ENCODE measurements around the gene FOXN3.

FOXN3 gene

DNA sequence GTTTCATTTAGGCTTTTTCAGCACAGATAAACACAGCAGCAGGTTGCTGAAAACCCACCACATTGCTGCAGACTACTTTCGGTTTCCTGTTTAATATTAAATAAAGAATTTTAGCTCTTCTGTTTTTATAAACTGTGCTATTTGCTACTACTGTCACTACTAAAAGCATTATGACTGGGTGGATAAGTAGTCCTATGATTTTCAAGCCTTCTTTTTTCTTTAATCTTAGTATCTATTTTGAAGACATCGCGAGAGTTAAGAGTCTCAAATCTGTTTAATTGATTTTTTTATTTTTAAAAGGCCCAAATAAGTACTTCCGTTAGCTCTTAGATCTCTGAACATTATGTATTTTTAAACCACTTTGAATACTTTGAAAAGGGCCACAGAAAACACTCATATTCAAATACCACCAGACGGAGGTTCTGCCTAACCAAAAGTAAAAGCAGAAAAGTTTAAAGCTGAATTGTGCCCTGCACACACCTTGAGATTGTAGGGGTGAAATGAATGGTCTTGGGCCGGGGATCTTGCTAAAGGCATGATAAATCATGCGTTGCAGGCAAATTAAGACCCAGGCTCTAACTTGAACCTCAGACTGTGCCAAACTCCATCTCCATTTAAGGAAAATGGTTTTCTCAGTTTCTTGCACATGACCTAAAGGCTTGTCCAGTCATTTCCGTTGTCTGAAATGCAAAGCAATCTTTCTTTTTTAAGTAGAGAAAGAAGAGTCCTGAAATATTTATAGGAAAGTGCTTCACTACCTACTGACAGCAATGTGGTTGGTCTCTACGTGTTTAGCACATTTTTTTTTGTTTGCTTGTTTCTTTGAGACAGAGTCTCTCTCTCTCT is 13.6 kb upstream of the FOXN3 start:
- DNase-seq, result no peak

DNA sequence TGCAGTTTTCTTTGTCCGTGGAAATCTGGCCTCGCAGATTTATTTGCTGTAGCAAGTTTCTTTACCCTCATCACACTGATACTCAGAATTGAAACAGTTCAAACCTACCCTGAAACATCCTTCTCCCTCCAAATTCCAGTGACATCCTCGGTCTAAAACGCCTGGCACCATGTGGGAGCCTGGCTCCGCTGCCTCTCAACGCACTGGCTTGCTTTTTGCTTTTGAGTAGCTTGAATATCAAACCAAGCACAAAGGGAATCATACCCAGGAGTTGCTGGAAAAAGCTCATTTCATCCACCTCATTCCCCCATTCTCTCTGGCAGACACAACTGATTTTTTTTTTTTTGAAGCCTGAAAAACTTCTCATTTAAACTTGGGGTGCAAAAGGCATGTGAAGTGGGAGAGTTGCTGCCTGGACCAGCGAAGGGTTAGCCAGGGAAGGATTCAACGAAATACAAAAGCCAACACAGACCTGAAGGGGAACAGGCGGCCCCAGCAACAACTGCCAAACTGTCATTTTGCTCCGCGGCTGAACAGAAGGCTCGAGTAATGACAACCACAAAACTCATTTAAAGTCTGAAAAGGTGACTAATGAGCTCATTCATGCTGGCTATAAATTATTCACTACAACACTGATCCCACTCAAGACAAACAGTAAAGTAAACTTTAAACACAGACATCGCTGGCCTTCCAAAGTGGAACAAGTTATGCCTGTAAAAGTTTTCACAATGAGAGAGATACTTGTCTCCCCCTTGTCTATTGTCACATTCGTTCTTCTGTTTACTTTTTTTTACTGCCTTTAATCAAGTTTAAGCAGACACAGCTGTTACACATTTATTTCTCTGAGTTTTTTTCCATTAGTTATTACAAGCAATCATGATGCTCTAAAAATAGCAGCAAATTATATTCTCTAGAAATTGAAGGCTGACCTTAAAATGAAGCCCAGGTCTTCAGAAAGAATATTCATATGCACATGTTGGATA is 12.5 kb upstream of the FOXN3 start:
- peak; percentile 88 for DNase-seq

DNA sequence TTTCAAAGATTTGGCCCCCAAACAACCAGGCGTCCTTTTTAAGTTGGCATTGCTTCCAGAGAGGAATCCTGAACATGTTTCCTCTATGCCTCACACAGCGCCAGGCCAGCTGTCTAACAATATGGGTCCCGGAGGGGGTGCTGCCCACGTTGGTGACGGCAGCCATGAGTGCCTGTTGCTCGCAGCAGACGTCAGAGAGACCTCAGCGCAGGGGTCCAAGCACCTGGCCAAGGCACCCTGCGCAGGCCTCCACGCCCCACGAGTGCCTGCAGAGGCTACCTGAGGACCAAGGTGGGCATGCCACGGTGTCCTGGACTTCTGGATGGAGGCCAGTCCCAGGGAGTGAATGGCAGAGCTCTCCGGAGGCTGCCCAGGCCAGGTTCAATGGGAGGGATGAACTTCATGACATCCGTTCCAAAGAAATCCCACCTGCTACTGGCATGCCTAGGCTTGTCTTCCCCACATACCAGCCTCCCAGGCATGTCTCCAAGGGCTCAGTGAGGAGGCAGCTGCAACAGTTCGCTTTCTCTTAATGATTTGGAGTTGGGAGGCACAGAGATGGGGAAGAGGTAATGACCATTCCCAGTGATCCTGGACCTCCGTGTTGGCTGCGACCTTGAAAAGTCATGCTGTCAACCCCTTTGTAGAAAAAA is 11.6 kb upstream of the FOXN3 start:
- DNase-seq, result peak; percentile 82

DNA sequence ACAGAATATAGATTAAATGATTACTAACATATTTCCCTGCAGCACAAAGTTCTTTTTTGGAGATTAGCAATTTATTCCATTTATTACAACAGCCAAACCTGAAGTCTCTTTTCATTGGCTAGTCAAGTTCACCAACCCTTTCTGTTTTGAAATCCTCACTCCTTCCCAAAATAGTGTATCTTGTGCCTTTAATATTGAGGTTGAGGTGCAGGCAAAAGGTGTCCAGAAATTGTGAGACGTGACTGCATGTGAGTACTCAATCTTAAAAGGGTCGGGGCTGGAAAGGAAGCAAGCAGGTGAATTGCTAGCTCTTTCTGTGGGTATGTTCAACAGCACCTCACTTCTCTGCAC is 11.1 kb upstream of the FOXN3 start:
- DNase-seq, result no peak

DNA sequence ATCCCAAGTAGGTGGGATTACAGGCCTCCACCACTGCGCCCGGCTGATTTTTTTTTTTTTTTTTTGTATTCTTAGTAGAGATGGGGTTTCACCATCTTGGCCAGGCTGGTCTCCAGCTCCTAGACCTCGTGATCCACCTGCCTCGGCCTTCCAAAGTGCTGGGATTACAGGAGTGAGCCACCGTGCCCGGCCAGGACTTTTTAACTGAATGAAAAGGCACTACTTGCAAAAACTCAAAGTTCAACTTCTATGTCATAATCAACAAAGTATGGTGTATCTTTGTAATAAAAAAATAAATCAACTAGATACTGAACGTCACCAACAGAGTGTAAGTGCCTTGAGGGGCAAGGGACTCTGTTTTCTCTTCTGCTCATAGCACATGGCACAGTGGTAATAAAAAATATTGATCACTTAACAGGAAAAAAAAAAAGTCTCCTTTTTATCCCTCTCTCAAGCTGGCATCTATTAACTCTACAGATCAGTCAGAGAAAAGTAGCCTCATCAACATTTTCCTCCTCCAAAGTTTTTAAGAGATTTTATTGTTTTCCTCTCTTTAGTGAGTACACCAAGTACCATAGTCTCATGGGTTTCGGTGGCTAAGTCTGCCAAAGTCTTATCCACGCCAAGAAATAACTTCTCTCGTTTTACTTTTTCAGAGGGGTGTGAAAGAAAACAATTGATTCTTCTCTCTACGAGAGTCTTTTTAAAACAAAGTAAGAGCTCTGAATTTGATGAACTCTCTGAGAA is 10.6 kb upstream of the FOXN3 start:
- DNase-seq, result no peak

DNA sequence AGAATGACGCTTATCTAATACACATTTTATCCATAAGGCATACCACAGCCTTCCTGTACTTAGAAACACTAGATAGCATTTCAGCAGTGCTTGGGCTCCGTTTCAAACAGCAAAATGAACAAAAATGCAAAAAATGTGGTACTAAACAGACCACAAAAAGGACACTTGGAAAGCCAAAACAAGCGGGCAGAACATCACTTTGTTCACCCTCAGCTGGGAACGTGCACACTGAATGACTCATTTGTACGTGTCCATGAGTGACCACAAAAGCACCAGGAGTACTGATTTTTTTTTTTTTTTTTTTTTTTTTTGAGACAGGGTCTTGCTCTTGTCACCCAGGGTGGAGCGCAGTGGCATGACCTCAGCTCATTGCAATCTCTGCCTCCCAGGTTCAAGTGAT is 8.9 kb upstream of the FOXN3 start:
- DNase-seq, result no peak

DNA sequence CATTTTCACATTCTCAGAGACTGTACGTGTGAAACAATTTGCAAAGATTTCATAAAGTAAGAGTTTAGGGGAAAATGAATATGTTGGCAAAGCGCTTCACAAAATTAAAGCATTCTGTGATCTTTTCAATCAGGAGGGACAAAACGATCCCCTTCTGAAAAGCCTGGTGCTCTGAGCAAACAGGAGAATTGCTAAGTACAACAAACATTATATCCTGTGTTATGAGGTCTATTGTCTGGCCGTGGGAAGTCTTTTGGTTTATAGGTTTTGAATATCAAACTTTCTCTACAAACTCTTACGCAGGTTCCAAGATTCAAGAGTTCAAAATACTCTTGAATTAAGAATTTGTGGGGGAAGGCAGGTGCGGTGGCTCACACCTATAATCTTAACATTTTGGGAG is 7.2 kb upstream of the FOXN3 start:
- DNase-seq, result peak; percentile 42

DNA sequence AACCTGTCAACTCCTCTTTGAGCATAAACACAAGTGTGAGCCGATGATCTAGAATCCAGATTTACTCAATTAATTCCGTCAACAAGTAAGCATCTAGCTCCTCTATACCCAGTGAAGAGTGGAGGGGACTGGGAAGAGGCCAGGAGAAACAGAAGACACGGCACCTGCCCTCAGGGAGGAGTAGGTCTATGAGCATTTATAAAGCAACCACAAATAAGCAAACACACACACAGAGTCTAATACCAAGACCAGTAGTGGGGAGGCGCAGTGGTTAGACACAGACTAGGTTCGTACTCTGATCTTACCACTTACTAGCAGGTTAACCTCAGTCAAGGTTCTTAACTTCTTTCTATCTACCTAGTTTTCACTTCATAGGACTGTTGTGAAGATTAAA is 5.9 kb upstream of the FOXN3 start:
- no peak for DNase-seq

DNA sequence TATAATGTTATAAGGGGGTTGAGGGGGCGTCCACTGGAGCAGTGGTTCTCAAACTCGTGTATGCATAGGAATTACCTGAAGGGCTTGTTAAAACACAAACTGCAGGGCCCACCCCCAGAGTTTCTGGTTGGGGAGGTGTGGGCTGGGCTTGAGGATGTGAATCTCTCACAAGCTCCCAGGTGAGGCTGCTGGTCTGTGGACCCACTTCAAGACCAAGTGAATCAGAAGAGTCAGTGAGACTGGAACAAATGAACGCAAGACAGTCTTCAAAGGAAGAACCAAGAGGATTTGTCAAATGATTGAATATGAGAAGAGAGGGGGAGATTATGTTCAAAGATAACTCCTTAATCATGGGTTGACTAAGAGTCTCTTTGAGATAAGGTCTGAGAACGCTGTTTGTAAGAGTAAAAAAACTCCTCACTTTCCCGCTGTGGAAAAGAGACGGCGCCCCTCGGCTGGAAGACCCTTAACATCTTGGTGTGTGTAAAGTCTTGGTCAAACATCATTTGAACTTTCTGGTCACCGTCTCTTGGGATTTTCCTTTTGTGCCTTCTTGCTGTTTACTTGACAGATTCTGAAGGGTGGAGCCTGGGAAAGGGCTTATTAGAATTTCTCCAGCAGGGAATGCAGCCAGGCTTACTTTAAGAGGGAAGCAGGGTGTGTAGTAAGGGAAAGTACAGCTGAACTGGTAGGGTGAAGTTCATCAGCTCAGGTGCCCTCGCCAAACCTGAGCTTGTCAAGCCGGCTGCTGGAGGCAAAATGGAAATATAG is 5.3 kb upstream of the FOXN3 start:
- no peak for DNase-seq

DNA sequence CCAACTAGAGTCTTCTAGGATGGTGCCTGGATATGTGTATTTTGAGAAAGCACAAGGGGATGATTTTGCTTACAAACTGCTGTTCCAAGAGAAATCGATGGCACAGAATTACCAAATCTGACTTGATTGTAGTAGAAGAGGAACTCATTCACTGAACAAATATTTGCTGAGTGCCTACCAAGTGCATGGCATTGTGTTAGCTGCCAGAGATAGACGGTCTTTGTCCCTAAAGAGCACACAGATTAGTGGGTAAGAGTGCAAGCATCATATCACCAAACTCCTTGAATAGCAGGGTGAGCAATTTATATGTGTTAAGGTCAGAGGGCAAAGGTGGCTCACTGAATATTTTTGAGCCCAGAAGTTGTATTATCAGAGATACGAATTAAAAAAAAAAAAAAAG is 3.5 kb upstream of the FOXN3 start:
- DNase-seq, result peak; percentile 86

DNA sequence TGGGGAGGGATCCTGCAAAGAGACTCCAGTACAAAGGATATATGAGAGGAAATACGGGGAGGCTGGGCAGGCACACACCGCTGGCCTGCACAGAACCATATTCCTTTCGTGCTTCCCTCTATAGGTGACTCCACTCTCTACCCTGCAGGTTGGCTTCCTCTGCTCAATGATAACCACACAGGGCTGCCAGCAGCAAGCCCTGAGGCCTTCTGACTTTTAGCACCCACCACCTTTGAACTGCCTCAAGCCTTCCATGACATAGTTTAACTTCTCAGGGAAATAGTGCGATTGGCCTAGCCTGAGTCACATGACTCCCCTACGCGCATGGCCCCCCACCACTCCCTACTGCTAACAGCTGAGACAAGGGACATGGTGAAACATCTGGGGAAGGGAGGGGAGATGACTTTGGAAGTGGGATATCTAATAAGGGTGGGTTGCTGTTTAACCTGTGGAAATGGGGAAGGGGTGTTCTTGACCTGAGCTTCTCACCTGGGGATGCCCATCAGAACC is 3.0 kb upstream of the FOXN3 start:
- no peak for DNase-seq

DNA sequence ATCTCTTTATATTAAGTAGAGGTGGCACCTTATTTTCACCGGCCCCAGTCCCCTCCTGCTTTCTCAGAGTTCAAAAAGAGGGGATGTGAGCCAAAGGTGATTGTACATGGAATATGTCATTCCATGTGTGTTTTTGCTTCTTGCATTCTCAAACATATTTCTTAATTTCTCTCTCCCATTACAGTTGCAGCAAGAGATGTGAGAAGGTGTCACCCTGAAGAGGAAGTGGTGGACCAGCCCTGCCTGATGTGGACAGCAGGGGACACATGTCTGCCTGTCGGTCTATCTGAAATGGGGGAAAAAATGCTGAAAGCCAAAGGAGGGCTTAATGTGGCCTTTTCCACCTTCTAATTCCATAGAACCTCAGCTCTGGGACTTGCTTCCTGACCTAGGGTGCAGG is 1.9 kb upstream of the FOXN3 start:
- no peak for DNase-seq

DNA sequence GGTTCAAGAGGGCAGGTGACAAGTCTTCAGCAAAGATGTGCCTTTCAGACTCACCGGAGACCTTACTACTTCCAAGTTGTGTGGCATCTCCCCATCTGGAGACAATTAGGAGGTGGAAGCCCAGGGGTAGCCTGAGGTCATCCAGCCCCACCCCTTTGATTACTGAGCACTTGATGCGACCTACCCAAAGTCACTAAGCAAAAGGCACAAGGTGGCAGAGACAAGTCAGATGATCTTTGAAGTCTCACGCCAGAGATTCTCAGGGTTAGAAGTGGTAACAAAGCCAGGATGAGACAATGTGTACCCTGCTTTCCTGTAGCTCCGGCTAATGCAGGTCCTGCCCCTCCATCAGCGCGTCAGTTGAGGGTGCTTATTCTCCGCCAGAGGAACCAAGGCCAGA is 1.4 kb upstream of the FOXN3 start:
- no peak for DNase-seq

DNA sequence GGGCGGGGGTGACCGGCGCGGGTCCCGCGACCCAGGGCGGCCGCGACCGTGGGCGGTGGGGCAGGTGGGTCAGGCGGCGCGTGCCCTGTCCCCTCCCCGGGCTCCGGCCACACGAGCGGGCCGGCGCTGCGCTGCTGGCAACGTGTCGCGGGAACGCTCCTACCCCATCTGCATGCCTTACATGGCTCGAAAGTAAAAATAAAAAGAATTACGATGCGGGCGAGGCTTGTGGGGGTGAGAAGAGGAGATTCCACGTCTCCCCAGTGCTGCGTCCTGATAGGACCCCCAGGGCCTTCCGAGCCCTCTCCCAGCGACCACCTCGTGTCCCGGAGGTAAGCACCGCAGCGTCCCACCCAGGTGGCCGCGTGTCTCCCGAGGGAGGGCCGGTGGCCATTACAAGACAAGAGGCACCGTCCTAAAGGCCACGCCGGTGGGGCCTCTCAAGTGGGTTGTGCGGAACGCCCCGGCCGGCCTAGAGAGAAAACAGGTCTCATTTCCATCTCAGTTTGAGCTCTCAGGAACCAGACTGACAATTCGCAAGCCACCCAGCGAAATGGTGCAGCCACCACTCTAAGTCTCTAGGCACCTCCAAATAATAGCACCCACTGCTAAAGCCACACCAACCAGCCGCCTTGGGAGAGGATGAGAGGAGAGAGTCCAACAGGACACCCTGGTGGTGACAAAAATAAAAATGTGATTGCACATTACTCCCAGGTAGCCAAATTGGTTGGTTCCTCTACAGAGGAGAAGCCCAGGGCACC is 612 bp upstream of the FOXN3 start:
- DNase-seq, result peak; percentile 57

DNA sequence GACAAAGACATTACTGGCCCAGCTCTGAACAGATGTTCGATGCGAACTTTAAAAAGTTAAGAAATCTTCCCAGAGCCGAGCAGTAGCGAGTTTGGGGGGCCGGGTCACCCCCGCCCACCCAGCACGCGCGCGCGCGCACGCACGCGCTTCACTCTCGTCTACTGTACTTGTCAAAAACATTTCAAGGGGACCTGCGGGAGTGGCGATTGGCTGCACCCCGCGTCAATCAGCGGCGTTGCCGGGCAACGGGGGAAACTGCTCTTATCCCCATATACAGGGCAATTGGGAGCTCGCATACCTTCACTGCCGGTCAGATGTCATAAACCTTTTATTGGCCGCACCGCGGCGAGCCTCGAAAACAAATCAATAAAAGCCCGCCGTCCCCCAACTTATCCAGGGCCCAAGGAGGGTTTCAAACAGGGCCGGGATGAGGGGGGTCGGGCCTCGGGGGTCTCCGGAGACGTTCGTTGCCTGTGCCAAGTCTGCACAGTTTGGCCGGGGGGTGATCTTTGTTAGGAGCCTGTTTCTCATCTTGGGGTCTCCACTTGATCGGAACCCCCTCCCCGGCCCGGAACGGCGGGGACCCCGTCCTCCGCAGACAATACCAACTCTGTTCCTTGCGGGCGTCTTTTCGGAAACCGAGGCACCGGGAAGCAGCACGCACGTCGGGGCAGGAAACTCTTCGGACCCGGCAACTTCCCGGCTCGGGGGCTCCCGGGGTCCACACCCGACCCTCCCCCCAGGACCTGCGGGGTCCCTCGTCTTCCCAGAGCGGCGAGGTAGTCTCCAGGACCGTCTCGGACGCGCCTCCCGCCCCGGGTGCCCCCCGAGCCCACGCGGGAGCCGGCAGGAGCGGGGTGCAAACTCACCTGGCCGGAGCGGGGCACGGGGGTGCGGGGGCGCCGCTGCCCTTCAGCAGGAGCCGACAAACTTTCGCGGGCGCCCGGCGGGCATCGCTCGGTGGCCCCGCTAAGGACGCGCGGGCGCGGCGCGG is 734 bp downstream of the FOXN3 start:
- peak; percentile 96 for DNase-seq

DNA sequence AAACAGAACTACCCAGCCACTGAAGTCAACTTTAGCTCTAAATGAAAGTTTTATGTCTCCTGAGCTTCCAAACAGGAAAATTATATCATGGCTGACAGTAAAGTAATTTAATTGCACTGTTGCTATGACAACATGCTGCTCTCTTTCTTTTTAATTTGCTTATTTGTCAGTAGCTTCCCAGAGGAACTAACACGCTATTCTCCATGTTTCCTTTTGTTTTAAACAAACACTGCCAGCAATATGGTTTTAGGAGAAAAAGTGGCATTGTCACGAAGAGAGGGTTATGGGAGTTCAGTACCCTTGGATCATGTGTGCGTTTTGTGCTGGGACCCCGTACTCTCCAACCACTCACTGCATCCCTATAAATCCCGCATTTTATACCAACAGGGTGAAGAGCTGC is 1.9 kb downstream of the FOXN3 start:
- DNase-seq, result peak; percentile 29

DNA sequence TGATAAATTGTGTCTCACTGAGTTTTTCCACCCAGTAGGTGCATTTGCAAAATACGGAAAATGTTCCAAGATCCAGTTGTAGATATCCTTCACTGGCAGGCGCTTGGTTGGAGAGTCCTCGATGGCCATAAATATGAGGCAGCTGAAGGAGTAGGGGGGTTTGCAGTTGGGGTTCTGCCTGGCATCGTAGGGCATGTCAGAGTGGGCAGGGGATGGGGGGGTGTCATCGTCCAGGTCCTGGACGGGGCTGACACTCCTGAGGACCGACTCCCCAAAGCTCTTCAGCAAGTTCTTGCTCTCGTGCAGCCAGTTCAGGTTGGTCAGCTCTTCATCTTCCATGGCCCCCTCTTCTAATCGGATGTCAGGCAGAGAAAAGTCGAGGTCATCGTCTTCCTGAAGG is 5.1 kb downstream of the FOXN3 start:
- no peak for DNase-seq

DNA sequence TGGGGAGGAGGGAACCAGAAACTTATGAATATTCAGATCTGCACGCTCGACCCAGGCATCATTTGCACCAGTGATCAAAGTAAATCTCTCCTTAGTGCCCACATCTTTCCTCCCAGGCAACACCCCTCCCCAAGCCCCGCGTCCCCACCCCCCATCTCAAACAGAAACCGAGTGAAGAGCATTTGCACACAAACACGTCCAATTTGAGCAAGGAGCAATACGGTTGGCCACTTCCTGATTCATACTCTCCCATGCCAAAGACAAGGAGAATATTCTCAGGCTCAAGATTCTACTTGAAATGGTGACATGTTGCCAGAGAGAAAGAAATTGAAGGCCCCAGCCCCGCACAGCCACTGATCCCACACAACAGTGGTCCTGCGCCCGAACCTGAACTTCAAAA is 7.1 kb downstream of the FOXN3 start:
- no peak for DNase-seq

DNA sequence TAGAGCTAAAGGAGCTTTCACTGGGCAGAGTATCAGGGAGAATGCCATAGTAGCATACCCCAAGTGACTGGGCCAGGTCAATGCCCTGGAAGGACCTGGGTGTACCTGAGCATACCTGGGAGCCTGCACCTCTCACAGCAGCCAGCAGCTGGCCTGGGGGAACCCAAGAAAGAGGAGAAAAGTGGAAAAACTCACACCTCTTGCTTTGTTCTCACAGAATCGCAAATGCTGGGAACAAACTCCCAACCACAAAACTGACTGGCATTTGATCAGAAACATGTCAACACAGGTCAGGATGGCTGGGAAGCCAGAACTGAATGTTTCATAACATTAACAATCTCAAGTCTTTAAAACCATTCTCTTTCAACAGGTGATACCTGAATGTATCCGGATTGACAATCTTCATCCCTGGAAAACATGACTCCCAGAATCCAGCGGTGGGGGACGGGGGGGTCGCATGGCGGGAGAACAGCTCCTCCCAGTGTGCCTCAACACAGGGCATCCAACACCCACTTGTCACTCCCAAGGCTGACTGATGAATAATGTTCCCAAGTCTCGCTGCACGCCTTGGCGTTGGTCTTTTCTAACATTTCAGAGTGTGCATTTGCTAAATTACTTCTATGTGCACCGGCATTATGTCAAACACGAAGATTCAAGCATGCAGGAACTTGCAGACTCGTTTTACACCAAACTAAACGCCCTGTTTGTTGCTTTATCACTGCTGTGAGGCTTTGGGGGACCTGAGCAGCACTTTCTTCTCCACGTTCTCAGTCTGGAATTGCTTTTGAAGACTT is 7.9 kb downstream of the FOXN3 start:
- no peak for DNase-seq
